Loucy (cell line): ENCODE data around the gene CNTNAP2.

Experiments used
- H2AFZ ChIP-seq: fragments of 200-600 bp; sonication (generic); 2 replicates; pipeline ENCODE4 v1.6.0; 2016; ENCODE audit warnings: antibody characterized with exemption, mild to moderate bottlenecking, low read length, moderate library complexity
- H3F3A ChIP-seq: fragments of 200-600 bp; 2 replicates; pipeline ENCODE4 v1.6.0; 2016; ENCODE audit warnings: antibody characterized with exemption, low read depth, mild to moderate bottlenecking
- H3K27me3 ChIP-seq: fragments of 200-600 bp; sonication (generic); 2 replicates; pipeline ENCODE4 v1.6.1; 2014; ENCODE audit warnings: low read length, mild to moderate bottlenecking; ENCODE audit not compliant: insufficient read depth, poor library complexity, severe bottlenecking
- H3K36me3 ChIP-seq: fragments of 200-600 bp; sonication (generic); 2 replicates; pipeline ENCODE4 v1.6.1; 2016; ENCODE audit warnings: low read length; ENCODE audit not compliant: insufficient read depth
- H3K4me1 ChIP-seq: fragments of 200-600 bp; sonication (generic); 2 replicates; pipeline ENCODE4 v1.5.1; 2014; ENCODE audit warnings: low read length, mild to moderate bottlenecking; ENCODE audit not compliant: insufficient read depth, poor library complexity, severe bottlenecking
- H3K4me2 ChIP-seq: fragments of 200-600 bp; sonication (generic); 2 replicates; pipeline ENCODE4 v1.6.0; 2014; ENCODE audit warnings: antibody characterized with exemption, low read length, low read depth, mild to moderate bottlenecking; ENCODE audit not compliant: poor library complexity, severe bottlenecking
- H3K4me3 ChIP-seq: fragments of 200-600 bp; sonication (generic); 2 replicates; pipeline ENCODE4 v1.5.1; 2014; ENCODE audit warnings: low read length, mild to moderate bottlenecking, mixed read lengths; ENCODE audit not compliant: poor library complexity, severe bottlenecking
- H3K79me2 ChIP-seq: fragments of 200-600 bp; sonication (generic); 2 replicates; pipeline ENCODE4 v1.6.1; 2014; ENCODE audit warnings: low read length; ENCODE audit not compliant: insufficient read depth
- H3K9ac ChIP-seq: fragments of 200-600 bp; sonication (generic); 2 replicates; pipeline ENCODE4 v1.6.0; 2014; ENCODE audit warnings: mild to moderate bottlenecking, low read depth, low read length, moderate library complexity; ENCODE audit not compliant: poor library complexity, severe bottlenecking
- H3K9me2 ChIP-seq: fragments of 200-600 bp; sonication (generic); replicated peaks from 2 replicates; pipeline ENCODE4 v1.6.1; 2016; ENCODE audit warnings: low read depth, low read length, mixed read lengths
- H3K9me3 ChIP-seq: fragments of 200-600 bp; sonication (generic); 2 replicates; pipeline ENCODE4 v1.6.1; 2014; ENCODE audit warnings: mild to moderate bottlenecking, antibody characterized with exemption, low read length, low read depth; ENCODE audit not compliant: insufficient read depth
- H4K20me1 ChIP-seq: fragments of 200-600 bp; sonication (generic); 2 replicates; pipeline ENCODE4 v1.6.0; 2014; ENCODE audit warnings: antibody characterized with exemption, low read length, mild to moderate bottlenecking; ENCODE audit not compliant: insufficient read depth, poor library complexity, severe bottlenecking
- EZH2phosphoT487 ChIP-seq: fragments of 200-600 bp; IDR thresholded peaks from 2 replicates; pipeline ENCODE4 v1.6.1; 2018; ENCODE audit warnings: antibody characterized with exemption, mild to moderate bottlenecking, moderate library complexity, borderline replicate concordance
- TF ChIP-seq, protein P1 (sequence below): fragments of 200-600 bp; sonication (generic); conservative IDR thresholded peaks from 2 replicates; pipeline ENCODE4 v1.5.1; 2014; ENCODE audit warnings: mild to moderate bottlenecking, antibody characterized with exemption, low read length

Gene CNTNAP2

GRCh38 chr7:147412109-147412508 is 1295.5 kb downstream of the CNTNAP2 start:
- H3K36me3 ChIP-seq = no peaks in the 10 kb centered on the region
- H3K9me3 ChIP-seq = 0 out of 2 replicates have a peak, but pooled peaks cover 2% of the 10 kb centered on the region
- TF ChIP-seq, protein P1, sequence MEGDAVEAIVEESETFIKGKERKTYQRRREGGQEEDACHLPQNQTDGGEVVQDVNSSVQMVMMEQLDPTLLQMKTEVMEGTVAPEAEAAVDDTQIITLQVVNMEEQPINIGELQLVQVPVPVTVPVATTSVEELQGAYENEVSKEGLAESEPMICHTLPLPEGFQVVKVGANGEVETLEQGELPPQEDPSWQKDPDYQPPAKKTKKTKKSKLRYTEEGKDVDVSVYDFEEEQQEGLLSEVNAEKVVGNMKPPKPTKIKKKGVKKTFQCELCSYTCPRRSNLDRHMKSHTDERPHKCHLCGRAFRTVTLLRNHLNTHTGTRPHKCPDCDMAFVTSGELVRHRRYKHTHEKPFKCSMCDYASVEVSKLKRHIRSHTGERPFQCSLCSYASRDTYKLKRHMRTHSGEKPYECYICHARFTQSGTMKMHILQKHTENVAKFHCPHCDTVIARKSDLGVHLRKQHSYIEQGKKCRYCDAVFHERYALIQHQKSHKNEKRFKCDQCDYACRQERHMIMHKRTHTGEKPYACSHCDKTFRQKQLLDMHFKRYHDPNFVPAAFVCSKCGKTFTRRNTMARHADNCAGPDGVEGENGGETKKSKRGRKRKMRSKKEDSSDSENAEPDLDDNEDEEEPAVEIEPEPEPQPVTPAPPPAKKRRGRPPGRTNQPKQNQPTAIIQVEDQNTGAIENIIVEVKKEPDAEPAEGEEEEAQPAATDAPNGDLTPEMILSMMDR = no peak
- no peak for TF ChIP-seq EZH2phosphoT487
- no peaks in the 10 kb centered on the region for H4K20me1 ChIP-seq
- H3K4me2 ChIP-seq = no peak overlapping the region
- no peaks in the 10 kb centered on the region for H3K4me1 ChIP-seq
- H3K9me2 ChIP-seq = no peaks in the 10 kb centered on the region
- H3F3A ChIP-seq = no peaks in the 10 kb centered on the region
- no peak overlapping the region for H2AFZ ChIP-seq
- no peaks in the 10 kb centered on the region for H3K27me3 ChIP-seq
- no peaks in the 10 kb centered on the region for H3K79me2 ChIP-seq
- H3K9ac ChIP-seq = no peak overlapping the region
- no peak overlapping the region for H3K4me3 ChIP-seq

- Histone ChIP-seq H3K4me1 (no peaks in the 10 kb centered on the region), H3K27me3 (no peaks in the 10 kb centered on the region), H3K36me3 (no peaks in the 10 kb centered on the region), H2AFZ (no peak overlapping the region), H3F3A (no peaks in the 10 kb centered on the region), H3K79me2 (no peaks in the 10 kb centered on the region), H4K20me1 (no peaks in the 10 kb centered on the region), H3K4me3 (no peak overlapping the region), H3K9ac (no peak overlapping the region), H3K9me2 (no peaks in the 10 kb centered on the region), H3K4me2 (no peak overlapping the region), H3K9me3 (0 out of 2 replicates have a peak, but pooled peaks cover 2% of the 10 kb centered on the region)
- TF ChIP-seq, protein P1 = no peak
- TF ChIP-seq EZH2phosphoT487 = no peak
These were observed 1296.4 kb downstream of the CNTNAP2 start for GRCh38 chr7:147412782-147413556.

- H3K4me1 ChIP-seq = no peaks in the 10 kb centered on the region
- no peak overlapping the region for H3K9ac ChIP-seq
- no peak for TF ChIP-seq EZH2phosphoT487
- TF ChIP-seq, protein P1 = no peak
- H3K4me3 ChIP-seq = no peak overlapping the region
- H3K27me3 ChIP-seq = no peaks in the 10 kb centered on the region
- no peak overlapping the region for H3K4me2 ChIP-seq
- H4K20me1 ChIP-seq = no peaks in the 10 kb centered on the region
- no peaks in the 10 kb centered on the region for H3K36me3 ChIP-seq
- no peaks in the 10 kb centered on the region for H3K79me2 ChIP-seq
- H3F3A ChIP-seq = no peaks in the 10 kb centered on the region
- H3K9me3 ChIP-seq = no peaks in the 10 kb centered on the region
- H3K9me2 ChIP-seq = no peaks in the 10 kb centered on the region
- no peak overlapping the region for H2AFZ ChIP-seq
These were observed 1296.9 kb downstream of the CNTNAP2 start for GRCh38 chr7:147413557-147413870.
